NCI-H1694 (cell line): Measurements from ENCODE around the gene NDUFB10.
A peak's percentile ranks its signal among the peaks of the same experiment; 100 is the strongest.

Experiments
- DNase-seq: peaks from one replicate; lab custom pipeline; 2025; lab: John Stamatoyannopoulos, UW

Gene NDUFB10

GRCh38 chr16:1971796-1972489 lies 12.6 kb downstream of the NDUFB10 start, which contains the start of gene TBL3:
TSS of gene TBL3 (plus strand) at chr16:1972053. CDS start at chr16:1972165, 112 bp downstream.
- DNase-seq: peak; percentile 57

DNA sequence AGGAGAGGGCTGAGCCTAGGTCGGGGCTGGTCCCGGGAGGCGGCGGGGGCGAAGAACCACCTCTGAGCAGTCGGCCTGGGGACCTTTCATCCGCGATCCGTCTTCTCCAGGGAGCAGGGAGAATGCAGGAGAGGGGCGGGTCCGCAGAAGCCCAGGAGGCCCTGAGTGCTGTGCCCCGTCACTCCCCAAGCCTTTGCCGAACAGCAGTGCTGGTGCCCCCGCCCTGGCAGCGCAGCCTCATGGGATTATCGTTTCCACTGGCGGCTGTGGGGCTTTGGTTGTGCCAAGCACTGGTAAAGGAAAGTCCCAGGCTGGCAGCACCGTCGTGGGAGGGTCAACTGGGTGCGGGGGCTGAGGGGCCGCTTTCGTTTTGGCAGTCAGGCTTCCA lies 13.1 kb downstream of the NDUFB10 start:
- no peak for DNase-seq

DNA sequence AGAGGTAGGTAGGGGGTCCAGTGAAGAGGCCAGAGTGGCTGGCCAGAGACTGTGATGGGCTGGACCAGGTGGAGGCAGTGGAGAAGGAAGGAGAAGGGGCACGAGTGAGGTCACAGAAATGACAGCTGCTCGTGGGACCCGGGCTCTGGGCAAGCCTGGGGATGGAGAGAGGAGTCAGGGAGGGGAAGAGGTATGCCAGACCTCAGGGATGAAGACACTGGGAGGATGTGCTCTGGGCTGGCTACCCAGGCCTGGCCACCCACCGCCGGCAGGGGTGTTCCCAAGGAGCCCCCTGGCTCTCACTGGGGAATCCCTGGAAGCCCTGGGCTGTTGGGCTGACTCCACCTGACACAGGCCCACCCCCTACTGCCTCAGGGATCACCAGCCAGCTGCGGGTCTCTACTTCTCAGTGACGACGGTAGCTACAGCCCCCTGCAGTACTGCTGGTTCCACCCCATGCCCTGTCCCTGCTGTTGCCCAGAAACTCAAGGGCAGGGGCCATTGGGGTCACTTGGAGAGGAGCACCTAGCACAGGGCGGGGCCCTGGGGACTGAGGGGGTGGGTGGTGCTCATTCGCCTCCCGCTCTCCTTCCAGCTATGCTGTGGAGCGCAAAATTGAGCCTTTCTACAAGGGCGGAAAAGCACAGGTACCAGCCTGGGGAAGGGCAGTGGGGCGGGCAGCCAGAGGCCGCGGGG lies 14.3 kb downstream of the NDUFB10 start:
- DNase-seq: no peak

- no peak for DNase-seq
Measured at GRCh38 chr16:1974157-1975070, 15.1 kb downstream of the NDUFB10 start.

DNA sequence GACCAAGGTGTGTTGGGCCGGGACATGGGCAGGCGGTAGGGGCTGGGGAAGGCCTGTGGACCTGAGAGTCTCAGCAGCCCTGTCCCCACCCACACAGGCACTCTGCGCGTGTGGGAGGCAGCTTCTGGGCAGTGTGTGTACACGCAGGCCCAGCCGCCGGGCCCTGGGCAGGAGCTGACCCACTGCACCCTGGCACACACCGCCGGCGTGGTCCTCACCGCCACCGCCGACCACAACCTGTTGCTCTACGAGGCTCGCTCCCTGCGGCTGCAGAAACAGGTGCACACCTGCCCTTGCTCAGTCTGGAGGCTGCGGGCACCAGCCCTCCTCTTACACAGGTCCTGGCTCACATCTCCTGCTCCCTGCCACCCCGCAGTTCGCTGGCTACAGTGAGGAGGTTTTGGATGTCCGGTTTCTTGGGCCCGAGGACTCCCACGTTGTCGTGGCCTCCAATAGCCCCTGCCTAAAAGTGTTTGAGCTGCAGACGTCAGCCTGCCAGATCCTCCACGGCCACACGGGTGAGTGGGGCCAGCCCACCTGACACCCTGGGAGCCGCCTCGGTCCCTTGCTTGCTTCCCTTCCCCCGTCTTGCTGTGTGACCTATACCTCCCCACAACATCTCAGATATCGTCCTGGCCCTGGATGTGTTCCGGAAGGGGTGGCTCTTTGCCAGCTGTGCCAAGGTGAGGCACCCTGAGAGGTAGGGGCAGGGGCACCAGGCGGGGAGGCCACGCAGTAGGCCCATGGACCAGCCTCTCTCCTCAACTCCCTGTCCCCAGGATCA lies 16.3 kb downstream of the NDUFB10 start:
- DNase-seq: no peak

GRCh38 chr16:1976216-1976520 lies 16.8 kb downstream of the NDUFB10 start:
- DNase-seq: no peak

GRCh38 chr16:1976951-1977874 lies 17.9 kb downstream of the NDUFB10 start:
- DNase-seq: no peak

GRCh38 chr16:1977875-1978268 lies 18.5 kb downstream of the NDUFB10 start:
- no peak for DNase-seq

DNA sequence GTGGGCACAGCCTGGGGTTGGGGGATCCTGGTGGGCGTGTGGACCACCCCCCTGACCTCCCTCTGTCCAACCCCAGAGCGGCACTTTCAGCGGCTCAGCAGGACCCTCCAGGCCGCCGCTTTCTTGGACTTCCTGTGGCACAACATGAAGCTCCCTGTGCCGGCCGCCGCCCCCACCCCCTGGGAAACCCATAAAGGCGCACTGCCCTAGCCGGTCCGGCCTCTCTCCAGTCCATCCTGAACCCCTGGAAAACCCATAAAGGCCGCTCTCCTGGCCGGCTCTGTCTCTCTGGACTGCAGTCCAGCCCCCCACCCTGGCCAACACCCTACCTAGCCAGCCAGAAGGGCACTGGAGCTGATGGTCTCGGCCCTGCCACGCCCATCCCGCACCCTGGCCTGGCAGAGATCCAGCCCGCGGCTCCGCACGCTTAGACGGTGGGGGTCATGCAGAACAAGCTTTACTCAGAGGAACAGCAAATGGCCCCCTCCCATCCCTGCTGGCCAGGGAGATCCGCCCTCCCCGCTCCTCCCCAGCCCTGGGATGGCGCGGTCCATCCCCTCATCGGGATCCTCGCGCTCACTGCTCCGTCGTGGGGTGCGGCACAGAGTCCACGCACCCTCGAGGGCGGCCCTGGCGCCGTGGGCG lies 19.3 kb downstream of the NDUFB10 start:
- DNase-seq: no peak

DNA sequence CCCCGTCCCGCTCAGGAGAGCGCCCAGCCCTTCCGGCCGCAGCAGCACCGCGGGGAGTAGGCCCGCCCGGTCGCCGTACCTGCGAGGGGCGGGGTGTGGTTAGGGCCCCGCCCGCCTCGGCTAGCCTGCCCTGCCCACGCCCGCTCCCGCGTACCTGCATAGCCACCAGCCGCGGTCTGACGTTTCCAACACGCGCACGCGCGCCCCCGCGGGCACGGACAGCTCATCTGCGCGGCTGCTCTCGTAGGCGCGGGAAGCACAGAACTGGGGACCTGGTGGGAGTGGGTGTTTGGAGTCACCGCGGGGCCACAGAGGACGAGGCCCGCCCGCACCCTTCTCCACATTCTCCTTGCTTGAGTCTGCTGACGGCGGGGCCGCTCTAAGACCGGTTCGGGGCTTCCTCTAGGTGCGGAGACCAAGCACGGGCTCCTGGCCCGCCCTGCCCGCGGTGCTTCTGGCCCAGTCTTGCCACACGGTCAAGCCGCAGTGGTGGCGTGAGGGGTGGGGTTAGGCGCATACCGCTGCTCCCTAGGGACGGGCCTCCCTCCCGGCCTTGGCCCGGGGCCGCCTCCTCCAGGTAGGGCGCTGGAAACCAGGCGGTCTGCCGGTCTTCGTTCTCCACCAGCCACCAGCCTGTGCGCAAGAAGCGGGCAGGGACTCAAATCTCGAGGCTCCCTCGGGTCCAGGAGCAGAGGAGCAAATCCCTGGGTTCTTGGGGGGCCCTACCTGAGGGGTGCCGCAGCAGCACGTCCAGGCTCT lies 20.1 kb downstream of the NDUFB10 start:
- DNase-seq: no peak

GRCh38 chr16:1980030-1980769 lies 20.9 kb downstream of the NDUFB10 start:
- DNase-seq: no peak

GRCh38 chr16:1980770-1981087 lies 21.4 kb downstream of the NDUFB10 start:
- DNase-seq: no peak

DNA sequence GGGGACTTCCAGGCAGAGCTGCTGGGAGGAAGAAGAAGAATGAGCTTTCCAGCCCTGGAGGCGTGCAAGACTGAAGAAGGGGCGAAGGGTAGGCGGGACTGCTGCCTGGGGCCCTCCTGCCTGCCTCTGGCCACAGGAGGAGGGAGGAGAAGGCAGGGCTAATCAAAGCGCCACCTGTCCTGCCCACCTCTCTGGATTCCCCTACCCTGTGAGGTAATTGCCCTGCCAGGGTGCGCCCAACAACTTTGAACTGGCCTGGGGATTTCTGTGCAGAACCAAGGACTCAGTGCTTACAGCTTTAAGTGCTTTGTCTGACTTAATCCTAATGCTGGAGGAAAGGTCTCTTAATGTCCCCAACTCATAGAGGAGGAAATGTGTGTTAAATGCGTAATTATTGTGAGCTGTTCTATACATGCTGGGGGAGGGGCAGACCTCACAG lies 22.1 kb downstream of the NDUFB10 start, which contains the start of gene NOXO1:
TSS of gene NOXO1 (minus strand) at position 72 of the 439 bp plus-strand sequence. CDS start 290 bp downstream, outside the sequence.
- no peak for DNase-seq

- no peak for DNase-seq
Measured at GRCh38 chr16:1982013-1982433, 22.7 kb downstream of the NDUFB10 start.

GRCh38 chr16:1982991-1983543 lies 23.7 kb downstream of the NDUFB10 start:
- DNase-seq: no peak

GRCh38 chr16:1983544-1984346 lies 24.4 kb downstream of the NDUFB10 start, which contains the start of gene GFER:
TSS of gene GFER (plus strand) at chr16:1984193. CDS start at chr16:1984219, 26 bp downstream.
- peak; percentile 48 for DNase-seq
